Chondrocyte (in vitro differentiated cells): Measurements from ENCODE around the gene GMEB2. TPM values are rescaled to one million over a fixed set of nuclear protein-coding genes. Genes with fewer than 3 reads are reported as not detected.

Source experiments
- DNase-seq: peaks from one replicate; pipeline ENCODE4 v3.0.0; 2021; ENCODE audit warnings: mixed read lengths, low spot score
- H3K27ac Mint-ChIP-seq: one replicate; pipeline ENCODE4 v1.8.0; 2021; ENCODE audit warnings: mild to moderate bottlenecking, moderate library complexity, mixed read lengths; ENCODE audit not compliant: unreplicated experiment
- H3K27me3 Mint-ChIP-seq: 2 replicates; pipeline ENCODE4 v1.8.0; 2021; ENCODE audit warnings: low read depth, mixed read lengths
- H3K36me3 Mint-ChIP-seq: 2 replicates; pipeline ENCODE4 v1.8.0; 2021; ENCODE audit warnings: low read depth, mixed read lengths
- H3K4me1 Mint-ChIP-seq: 2 replicates; pipeline ENCODE4 v1.8.0; 2021; ENCODE audit warnings: low read depth, mild to moderate bottlenecking, mixed read lengths
- H3K4me3 Mint-ChIP-seq: one replicate; pipeline ENCODE4 v1.8.0; 2021; ENCODE audit warnings: mild to moderate bottlenecking, moderate library complexity, mixed read lengths; ENCODE audit not compliant: unreplicated experiment
- H3K9me3 Mint-ChIP-seq: 2 replicates; pipeline ENCODE4 v1.8.0; 2021; ENCODE audit warnings: low read depth, mixed read lengths
- total RNA-seq: library from RNA; stranded (reverse); gene quantifications from 3 replicates; pipeline ENCODE4 v1.2.1, GENCODE V29; 2021
- TF ChIP-seq, protein P1 (sequence below): fragments of 200-600 bp; sonication (generic); IDR thresholded peaks from 2 replicates; pipeline ENCODE4 v1.5.0; 2021; ENCODE audit warnings: antibody characterized with exemption, mild to moderate bottlenecking, moderate library complexity

Gene GMEB2
- total RNA-seq, 1 donor from 2014 or later = 8.5 TPM

DNA sequence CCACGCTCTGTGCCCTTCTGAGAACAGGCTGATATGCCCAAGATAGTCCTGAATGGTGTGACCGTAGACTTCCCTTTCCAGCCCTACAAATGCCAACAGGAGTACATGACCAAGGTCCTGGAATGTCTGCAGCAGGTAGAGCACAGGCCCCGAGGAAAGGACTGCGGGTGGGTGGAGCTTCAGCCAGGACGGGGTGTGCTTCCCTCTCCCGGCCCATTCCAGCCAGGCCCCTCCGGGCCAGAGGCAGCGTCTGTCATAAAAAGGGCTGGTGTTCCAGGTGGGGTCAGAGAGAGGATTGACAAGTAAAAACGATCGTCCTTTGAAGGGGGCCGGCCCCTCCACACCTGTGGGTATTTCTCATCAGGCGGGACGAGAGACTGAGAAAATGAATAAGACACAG, 32.5 kb upstream of the GMEB2 start:
- TF ChIP-seq, protein P1, sequence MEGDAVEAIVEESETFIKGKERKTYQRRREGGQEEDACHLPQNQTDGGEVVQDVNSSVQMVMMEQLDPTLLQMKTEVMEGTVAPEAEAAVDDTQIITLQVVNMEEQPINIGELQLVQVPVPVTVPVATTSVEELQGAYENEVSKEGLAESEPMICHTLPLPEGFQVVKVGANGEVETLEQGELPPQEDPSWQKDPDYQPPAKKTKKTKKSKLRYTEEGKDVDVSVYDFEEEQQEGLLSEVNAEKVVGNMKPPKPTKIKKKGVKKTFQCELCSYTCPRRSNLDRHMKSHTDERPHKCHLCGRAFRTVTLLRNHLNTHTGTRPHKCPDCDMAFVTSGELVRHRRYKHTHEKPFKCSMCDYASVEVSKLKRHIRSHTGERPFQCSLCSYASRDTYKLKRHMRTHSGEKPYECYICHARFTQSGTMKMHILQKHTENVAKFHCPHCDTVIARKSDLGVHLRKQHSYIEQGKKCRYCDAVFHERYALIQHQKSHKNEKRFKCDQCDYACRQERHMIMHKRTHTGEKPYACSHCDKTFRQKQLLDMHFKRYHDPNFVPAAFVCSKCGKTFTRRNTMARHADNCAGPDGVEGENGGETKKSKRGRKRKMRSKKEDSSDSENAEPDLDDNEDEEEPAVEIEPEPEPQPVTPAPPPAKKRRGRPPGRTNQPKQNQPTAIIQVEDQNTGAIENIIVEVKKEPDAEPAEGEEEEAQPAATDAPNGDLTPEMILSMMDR = no peak
- Mint-ChIP-seq H3K27ac (peak overlapping the region; percentile 95), H3K9me3 (no peaks in the 10 kb centered on the region), H3K27me3 (no peaks in the 10 kb centered on the region), H3K4me3 (peak overlapping the region; percentile 97), H3K4me1 (peaks cover 20% of the 10 kb centered on the region), H3K36me3 (peaks cover 4% of the 10 kb centered on the region)
- DNase-seq = peak; percentile 76

DNA sequence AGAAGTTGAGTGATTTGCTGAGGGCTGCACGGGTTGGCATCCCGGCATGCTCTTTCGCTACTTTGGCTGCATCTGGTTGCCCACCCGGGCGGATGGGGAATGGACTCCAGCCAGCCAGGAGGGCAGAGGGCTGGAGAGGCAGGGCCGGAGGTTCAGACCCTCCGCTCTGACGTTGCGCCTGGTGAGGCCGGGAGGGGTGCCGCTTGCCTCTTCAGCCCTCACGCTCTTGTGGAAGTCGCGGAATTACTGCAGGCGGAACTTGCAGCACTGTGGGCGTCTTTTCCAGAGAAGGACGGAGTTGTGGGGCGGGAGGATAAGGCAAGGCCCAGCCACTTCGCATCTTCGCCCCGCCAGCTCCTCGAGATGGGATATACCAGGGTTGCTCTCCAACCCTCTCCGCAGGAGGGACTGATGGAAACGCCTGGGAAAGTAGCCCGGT, 31.9 kb upstream of the GMEB2 start:
- peak overlapping the region; percentile 95 for H3K27ac Mint-ChIP-seq
- H3K36me3 Mint-ChIP-seq = peaks cover 4% of the 10 kb centered on the region
- no peaks in the 10 kb centered on the region for H3K9me3 Mint-ChIP-seq
- H3K27me3 Mint-ChIP-seq = no peaks in the 10 kb centered on the region
- peak overlapping the region; percentile 97 for H3K4me3 Mint-ChIP-seq
- H3K4me1 Mint-ChIP-seq = peaks cover 20% of the 10 kb centered on the region
- peak; percentile 70 for DNase-seq
- TF ChIP-seq, protein P1 = no peak

DNA sequence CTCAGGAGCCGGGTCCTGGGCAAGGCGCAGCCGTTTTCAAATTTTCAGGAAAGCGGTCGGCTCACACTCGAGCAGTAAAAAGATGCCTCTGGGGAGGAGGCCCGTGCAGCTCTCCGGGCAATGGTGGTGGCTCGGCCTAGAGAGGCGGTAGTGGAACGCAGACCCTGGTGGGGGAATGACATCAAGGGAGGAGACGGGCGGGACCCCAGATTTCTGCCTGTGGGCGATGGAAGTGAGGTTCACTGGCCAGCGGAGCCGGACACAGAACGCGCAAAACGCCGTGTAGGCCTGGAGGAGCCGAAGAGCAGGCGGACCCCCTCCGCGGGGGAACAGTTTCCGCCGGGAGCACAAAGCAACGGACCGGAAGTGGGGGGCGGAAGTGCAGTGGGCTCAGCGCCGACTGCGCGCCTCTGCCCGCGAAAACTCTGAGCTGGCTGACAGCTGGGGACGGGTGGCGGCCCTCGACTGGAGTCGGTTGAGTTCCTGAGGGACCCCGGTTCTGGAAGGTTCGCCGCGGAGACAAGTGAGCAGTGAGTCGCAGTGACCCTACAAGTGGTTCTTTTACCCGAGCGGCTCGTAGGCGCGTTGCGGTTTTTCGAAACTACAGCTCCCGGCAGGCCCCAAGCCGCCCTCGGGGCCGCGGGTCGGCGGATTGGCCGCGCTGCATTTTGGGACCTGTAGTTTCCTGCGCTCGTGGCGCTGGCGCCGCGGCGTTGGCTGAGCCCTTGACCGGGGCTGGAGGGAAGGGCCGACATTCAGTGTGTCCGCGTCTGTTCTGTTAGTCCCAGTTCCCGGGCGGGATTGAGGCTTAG, 31.2 kb upstream of the GMEB2 start, which contains the start of gene RTEL1:
RTEL1 (plus strand) TSS at position 376 of the 812 bp plus-strand sequence. CDS start 1,091 bp downstream, outside the sequence.
- TF ChIP-seq, protein P1 = no peak
- Mint-ChIP-seq H3K36me3 (peaks cover 4% of the 10 kb centered on the region), H3K9me3 (no peaks in the 10 kb centered on the region), H3K4me1 (peaks cover 20% of the 10 kb centered on the region), H3K27ac (peak within 1 kb of the TSS; percentile 95), H3K4me3 (peak within 1 kb of the TSS; percentile 97), H3K27me3 (no peaks in the 10 kb centered on the region)
- peak; percentile 95 for DNase-seq

DNA sequence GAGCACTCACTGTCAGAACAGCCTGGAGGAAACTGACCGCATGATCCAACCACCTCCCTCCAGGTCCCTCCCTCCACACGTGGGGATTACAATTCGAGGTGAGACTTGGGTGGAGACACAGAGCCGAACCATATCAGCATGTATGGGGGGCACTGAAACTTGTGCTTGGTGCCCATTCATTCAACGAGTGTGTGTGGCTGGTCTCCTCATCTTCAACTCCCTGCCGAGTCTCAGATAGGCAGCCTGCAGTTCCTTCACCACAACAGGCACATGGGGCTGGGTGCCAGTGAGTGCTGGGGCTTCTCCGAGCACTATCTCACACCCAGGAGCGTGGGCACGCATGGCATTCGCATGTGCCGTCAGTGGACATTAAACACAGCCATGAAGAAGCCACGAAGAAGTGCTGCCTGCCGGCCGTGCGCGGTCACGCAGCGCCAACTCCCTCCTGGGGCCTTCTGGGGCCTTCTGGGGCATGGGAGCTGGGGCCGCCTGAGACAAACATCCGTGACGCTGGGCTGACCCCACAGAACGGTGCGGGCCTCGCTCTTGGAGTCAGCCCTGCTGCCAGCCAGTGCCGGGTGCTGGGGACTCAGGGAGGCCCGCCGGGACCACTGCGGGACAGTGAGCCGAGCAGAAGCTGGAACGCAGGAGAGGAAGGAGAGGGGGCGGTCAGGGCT, 30.5 kb upstream of the GMEB2 start:
- peak overlapping the region; percentile 65 for H3K27ac Mint-ChIP-seq
- H3K4me1 Mint-ChIP-seq = peaks cover 20% of the 10 kb centered on the region
- peaks cover 4% of the 10 kb centered on the region for H3K36me3 Mint-ChIP-seq
- TF ChIP-seq, protein P1 = no peak
- no peaks in the 10 kb centered on the region for H3K9me3 Mint-ChIP-seq
- no peaks in the 10 kb centered on the region for H3K27me3 Mint-ChIP-seq
- peak; percentile 77 for DNase-seq
- H3K4me3 Mint-ChIP-seq = peak overlapping the region; percentile 97

DNA sequence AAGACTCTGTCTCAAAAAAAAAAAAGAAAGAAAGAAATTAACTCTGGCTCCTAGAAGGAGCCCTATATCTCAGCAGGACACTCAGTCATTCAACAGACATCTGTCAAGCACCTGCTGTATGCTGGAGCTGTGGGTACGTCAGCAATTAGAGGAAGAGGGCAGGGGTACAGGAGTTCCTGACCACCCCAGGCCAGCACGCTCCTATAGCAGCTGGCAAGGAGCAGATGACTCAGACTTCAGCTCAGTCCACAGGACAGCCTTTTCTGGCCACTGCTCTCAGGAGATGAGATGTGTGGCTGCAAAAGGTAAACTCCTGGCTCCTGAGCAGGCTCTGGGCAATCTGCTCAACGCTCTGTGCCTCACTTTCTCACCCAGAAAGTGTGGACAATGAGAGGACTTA, 29.6 kb upstream of the GMEB2 start:
- H3K4me3 Mint-ChIP-seq = no peak overlapping the region

More for the DNA sequence above, 29.6 kb upstream of the GMEB2 start:
- TF ChIP-seq, protein P1 = no peak
- Mint-ChIP-seq H3K27ac (no peak overlapping the region), H3K4me1 (peaks cover 24% of the 10 kb centered on the region), H3K36me3 (peaks cover 1% of the 10 kb centered on the region), H3K27me3 (no peaks in the 10 kb centered on the region), H3K9me3 (no peaks in the 10 kb centered on the region)
- DNase-seq = no peak
